IMR-90 (cell line): ENCODE results near the gene UCHL5. TPM values are rescaled to one million over a fixed set of nuclear protein-coding genes. Genes with fewer than 3 reads are reported as not detected.

Source experiments
- ATAC-seq: fragments of 200-7000 bp; cut with Tn5 transposase; 2 replicates; pipeline ENCODE4 v1.9.1; 2020; ENCODE audit warnings: low read depth, mild to moderate bottlenecking, moderate library complexity
- BruUV-seq: library from RNA; stranded (reverse); fragments of 400-500 nt; replicated peaks from 2 replicates; lab custom pipeline; 2021; lab: Mats Ljungman, UMichigan
- CTCF ChIA-PET: fragments of 300-600 bp; formaldehyde crosslinking; extraction: SDS; loops from one replicate; lab custom pipeline; 2021; ENCODE audit warnings: antibody characterized with exemption; lab: Yijun Ruan, JAX
- POLR2A ChIA-PET: fragments of 300-600 bp; sonication (Branson Sonifier 250); formaldehyde crosslinking; loops from one replicate; lab custom pipeline; 2022; ENCODE audit warnings: antibody characterized with exemption; ENCODE audit not compliant: unreplicated experiment; lab: Charles Lee
- DNase-seq: peaks from one replicate; pipeline ENCODE4 v3.0.0; 2013
- H2AFZ ChIP-seq: replicated peaks from 2 replicates; pipeline ENCODE3; 2013; ENCODE audit warnings: low read length, mild to moderate bottlenecking; ENCODE audit not compliant: poor library complexity
- H2AK5ac ChIP-seq: 2 replicates; pipeline ENCODE4 v1.6.1; 2013; ENCODE audit warnings: low read depth, low read length, inconsistent platforms
- H2AK9ac ChIP-seq: replicated peaks from 2 replicates; pipeline ENCODE3; 2013; ENCODE audit warnings: mild to moderate bottlenecking, low read depth, low read length, moderate library complexity; ENCODE audit not compliant: poor library complexity
- H2BK120ac ChIP-seq: 2 replicates; pipeline ENCODE4 v1.6.1; 2013; ENCODE audit warnings: low read depth, low read length, inconsistent platforms
- H2BK15ac ChIP-seq: 3 replicates; pipeline ENCODE4 v1.6.1; 2013; ENCODE audit warnings: low read depth, low read length, inconsistent platforms
- H2BK20ac ChIP-seq: 2 replicates; pipeline ENCODE4 v1.6.1; 2013; ENCODE audit warnings: low read depth, mild to moderate bottlenecking, inconsistent platforms, low read length, moderate library complexity
- H2BK5ac ChIP-seq: 2 replicates; pipeline ENCODE4 v1.6.1; 2013; ENCODE audit warnings: mild to moderate bottlenecking, low read depth, low read length, inconsistent platforms; ENCODE audit not compliant: poor library complexity, severe bottlenecking
- H3K14ac ChIP-seq: replicated peaks from 2 replicates; pipeline ENCODE4 v1.6.1; 2013; ENCODE audit warnings: low read depth, low read length, inconsistent platforms
- H3K18ac ChIP-seq: 2 replicates; pipeline ENCODE4 v1.6.1; 2013; ENCODE audit warnings: low read depth, low read length, control low read depth
- H3K23ac ChIP-seq: 2 replicates; pipeline ENCODE4 v1.6.1; 2013; ENCODE audit warnings: low read depth, low read length, inconsistent platforms
- H3K27ac ChIP-seq: 2 replicates; pipeline ENCODE4 v1.5.1; 2013; ENCODE audit warnings: mild to moderate bottlenecking, control low read depth, low read length; ENCODE audit not compliant: insufficient read depth
- H3K27me3 ChIP-seq: 2 replicates; pipeline ENCODE4 v1.6.1; 2013; ENCODE audit warnings: low read length; ENCODE audit not compliant: control insufficient read depth, insufficient read depth
- H3K36me3 ChIP-seq: 2 replicates; pipeline ENCODE4 v1.6.1; 2013; ENCODE audit warnings: low read length, mixed read lengths; ENCODE audit not compliant: control insufficient read depth, insufficient read depth
- H3K4ac ChIP-seq: 2 replicates; pipeline ENCODE4 v1.6.1; 2013; ENCODE audit warnings: low read depth, low read length, inconsistent platforms
- H3K4me1 ChIP-seq: 2 replicates; pipeline ENCODE4 v1.6.1; 2013; ENCODE audit warnings: low read length, mixed read lengths; ENCODE audit not compliant: control insufficient read depth, insufficient read depth
- H3K4me2 ChIP-seq: 2 replicates; pipeline ENCODE4 v1.6.1; 2013; ENCODE audit warnings: low read depth, mild to moderate bottlenecking, control low read depth, low read length, moderate library complexity
- H3K4me3 ChIP-seq: 2 replicates; pipeline ENCODE4 v1.5.1; 2013; ENCODE audit warnings: low read depth, mild to moderate bottlenecking, control low read depth, low read length, moderate library complexity; ENCODE audit not compliant: insufficient read depth
- H3K56ac ChIP-seq: 2 replicates; pipeline ENCODE4 v1.6.1; 2013; ENCODE audit warnings: low read length, inconsistent platforms; ENCODE audit not compliant: insufficient read depth; ENCODE audit errors: extremely low read depth
- H3K79me1 ChIP-seq, 2 experiments: 2 replicates each; pipeline ENCODE4 v1.6.1; 2013; ENCODE audit warnings: low read length in 2 of 2, inconsistent platforms in 1 of 2, low read depth in 1 of 2
- H3K9ac ChIP-seq: 2 replicates; pipeline ENCODE4 v1.6.1; 2013; ENCODE audit warnings: low read depth, low read length, control low read depth
- H3K9me1 ChIP-seq: 2 replicates; pipeline ENCODE4 v1.6.1; 2013; ENCODE audit warnings: low read length, inconsistent platforms; ENCODE audit not compliant: insufficient read depth
- H3K9me3 ChIP-seq: 2 replicates; pipeline ENCODE4 v1.6.1; 2013; ENCODE audit warnings: low read length; ENCODE audit not compliant: control insufficient read depth, insufficient read depth
- H4K20me1 ChIP-seq: 2 replicates; pipeline ENCODE4 v1.6.1; 2013; ENCODE audit warnings: low read length, inconsistent platforms; ENCODE audit not compliant: insufficient read depth
- H4K5ac ChIP-seq: 2 replicates; pipeline ENCODE4 v1.6.1; 2013; ENCODE audit warnings: mild to moderate bottlenecking, low read depth, low read length, control low read depth
- H4K8ac ChIP-seq, 2 experiments: 2 replicates each; pipeline ENCODE4 v1.6.1; 2013; ENCODE audit warnings: low read depth in 2 of 2, low read length in 2 of 2, control low read depth in 1 of 2, inconsistent platforms in 1 of 2
- H4K91ac ChIP-seq: 2 replicates; pipeline ENCODE4 v1.6.1; 2013; ENCODE audit warnings: low read depth, low read length, inconsistent platforms; ENCODE audit not compliant: insufficient read depth
- BHLHE40 ChIP-seq: fragments of 150-350 bp; IDR thresholded peaks from 2 replicates; pipeline ENCODE4 v1.6.1; 2016; ENCODE audit warnings: mild to moderate bottlenecking, low read depth, low read length
- CEBPB ChIP-seq: IDR thresholded peaks from 2 replicates; pipeline ENCODE4 v1.6.1; 2012; ENCODE audit warnings: low read depth, low read length, improper control_type of control experiment
- FOS ChIP-seq: fragments of 150-350 bp; IDR thresholded peaks from 2 replicates; pipeline ENCODE4 v1.6.1; 2016; ENCODE audit warnings: low read depth, low read length
- MAFK ChIP-seq: IDR thresholded peaks from 2 replicates; pipeline ENCODE4 v1.6.1; 2012; ENCODE audit warnings: low read depth, low read length, improper control_type of control experiment
- MAZ ChIP-seq: IDR thresholded peaks from 2 replicates; pipeline ENCODE4 v1.6.1; 2012; ENCODE audit warnings: low read depth, mild to moderate bottlenecking, low read length, improper control_type of control experiment, moderate library complexity, borderline replicate concordance
- MXI1 ChIP-seq: IDR thresholded peaks from 2 replicates; pipeline ENCODE4 v1.6.1; 2012; ENCODE audit warnings: low read depth, mild to moderate bottlenecking, low read length, moderate library complexity, borderline replicate concordance
- NFE2L2 ChIP-seq: fragments of 150-350 bp; IDR thresholded peaks from 2 replicates; pipeline ENCODE4 v1.6.1; 2016; ENCODE audit warnings: low read depth, mild to moderate bottlenecking, low read length
- RAD21 ChIP-seq: IDR thresholded peaks from 2 replicates; pipeline ENCODE4 v1.6.1; 2012; ENCODE audit warnings: low read length, improper control_type of control experiment
- RFX5 ChIP-seq: IDR thresholded peaks from 2 replicates; pipeline ENCODE4 v1.8.0; 2012; ENCODE audit warnings: low read depth, mild to moderate bottlenecking, low read length, moderate library complexity
- SMC3 ChIP-seq: fragments of 150-350 bp; IDR thresholded peaks from 2 replicates; pipeline ENCODE4 v1.6.1; 2016; ENCODE audit warnings: low read depth, mild to moderate bottlenecking, antibody characterized with exemption, low read length, moderate library complexity
- WGBS, 2 experiments: methylation state at CpG; one replicate each; pipeline versions ENCODE4 v1.1.5 to v1.1.7; 2013; ENCODE audit warnings: missing lambda C conversion rate in 2 of 2; ENCODE audit not compliant: insufficient read length in 1 of 2; ENCODE audit errors: extremely low coverage in 2 of 2; 5-methylcytosine and 5-hydroxymethylcytosine counted together
- dilution Hi-C: fragments of 300-500 bp; cut with HindIII; formaldehyde crosslinking; loops from one replicate; pipeline ENCODE4 v1.14.3; 2018; ENCODE audit warnings: low sequenced_read_pairs; ENCODE audit not compliant: unreplicated experiment
- in situ Hi-C: fragments of 300-500 bp; cut with MboI; formaldehyde crosslinking; loops from 3 replicates; pipeline ENCODE4 v1.14.3; 2019; ENCODE audit warnings: low sequenced_read_pairs, inconsistent platforms, mixed read lengths
- intact Hi-C: fragments of 100-400 bp; cut with micrococcal nuclease; formaldehyde crosslinking; loops from 2 replicates; pipeline ENCODE4 v1.10.0; 2022
- polyA plus RNA-seq, 3 experiments: library from polyadenylated mRNA; depleted of rRNA; stranded (reverse); fragments of >200 nt; gene quantifications; 2 replicates each; pipeline ENCODE4 v1.2.3, GENCODE V29; 2012; ENCODE audit warnings: low replicate concordance in 1 of 3
- total RNA-seq: library from RNA; depleted of rRNA; stranded (reverse); fragments of >200 nt; gene quantifications from 2 replicates; pipeline ENCODE4 v1.2.3, GENCODE V29; 2012
- TF ChIP-seq, protein P1 (sequence below): conservative IDR thresholded peaks from 2 replicates; pipeline ENCODE4 v1.5.1; 2012; ENCODE audit warnings: mild to moderate bottlenecking, low read depth, low read length, improper control_type of control experiment
- TF ChIP-seq, protein P2 (sequence below): fragments of 150-350 bp; IDR thresholded peaks from 2 replicates; pipeline ENCODE4 v1.6.1; 2016; ENCODE audit warnings: low read depth, mild to moderate bottlenecking, low read length, moderate library complexity, borderline replicate concordance
- TF ChIP-seq, protein P3 (sequence below): fragments of 150-350 bp; IDR thresholded peaks from 2 replicates; pipeline ENCODE4 v1.6.1; 2017; ENCODE audit warnings: mild to moderate bottlenecking, antibody characterized with exemption, low read length, low read depth

Gene UCHL5
- total and polyA plus RNA-seq, 2 of the 4 experiments (the other 2 are of a cell fraction), result 12.9 to 18.4 TPM

DNA sequence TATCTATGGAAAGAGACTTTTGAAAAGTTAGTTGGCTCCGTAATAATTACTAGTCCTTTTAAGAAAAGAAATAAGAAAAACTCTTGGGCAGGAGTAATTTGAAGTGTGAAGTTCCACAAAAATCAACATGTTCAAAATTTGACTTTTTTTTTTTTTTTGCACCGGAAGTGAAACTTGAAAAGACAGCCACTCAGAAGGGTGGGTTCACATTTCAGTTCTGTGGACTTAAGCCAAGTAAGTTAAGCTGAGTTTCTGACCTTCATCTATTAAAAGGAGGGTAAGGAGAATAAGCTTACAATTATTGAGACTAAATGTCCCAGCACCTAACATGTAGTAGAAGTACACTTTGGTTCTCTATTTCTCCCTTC, 11.2 kb upstream of the UCHL5 start:
- peaks cover 3% of the 10 kb centered on the region for H3K4me1 ChIP-seq
- intact Hi-C loops, result no loop called here
- H2AFZ ChIP-seq, result no peak overlapping the region
- ChIA-PET CTCF (interaction anchor here (0.6 kb wide), 1 partner anchor 90 kb away, joined by 5 read pairs; no protein-coding TSS in a partner anchor), POLR2A (no interaction called here)
- no peak overlapping the region for H4K5ac ChIP-seq
- no peak overlapping the region for H2BK15ac ChIP-seq
- H4K8ac ChIP-seq, result no peak overlapping the region
- no peak overlapping the region for H3K4ac ChIP-seq
- no peak overlapping the region for H3K9ac ChIP-seq
- no peak overlapping the region for H3K4me3 ChIP-seq
- no peak overlapping the region for H3K56ac ChIP-seq
- dilution Hi-C loops, result no loop called here
- H3K23ac ChIP-seq, result no peak overlapping the region
- DNase-seq, result no peak
- no CpG with 5 or more reads among the region's 2 CpGs for WGBS, 2 experiments
- peaks cover 7% of the 10 kb centered on the region; the same call in 1 of the 2 replicates for H4K20me1 ChIP-seq
- H2BK5ac ChIP-seq, result no peak overlapping the region
- peaks cover 2% of the 10 kb centered on the region; the same call in 1 of the 2 replicates for H3K9me1 ChIP-seq
- H3K14ac ChIP-seq, result no peak overlapping the region
- ATAC-seq, result no peak
- no peak overlapping the region for H3K18ac ChIP-seq
- no peak overlapping the region for H4K91ac ChIP-seq
- peaks cover 8% of the 10 kb centered on the region for H3K36me3 ChIP-seq
- no peaks in the 10 kb centered on the region for H3K27me3 ChIP-seq
- H2AK9ac ChIP-seq, result no peak overlapping the region
- H3K27ac ChIP-seq, result no peak overlapping the region
- no peak overlapping the region for H2BK120ac ChIP-seq
- TF ChIP-seq MAFK (no peak), NFE2L2 (no peak), FOS (no peak), RFX5 (no peak), CEBPB (no peak), BHLHE40 (no peak), MAZ (no peak), SMC3 (no peak), MXI1 (no peak), RAD21 (no peak)
- TF ChIP-seq, protein P1, sequence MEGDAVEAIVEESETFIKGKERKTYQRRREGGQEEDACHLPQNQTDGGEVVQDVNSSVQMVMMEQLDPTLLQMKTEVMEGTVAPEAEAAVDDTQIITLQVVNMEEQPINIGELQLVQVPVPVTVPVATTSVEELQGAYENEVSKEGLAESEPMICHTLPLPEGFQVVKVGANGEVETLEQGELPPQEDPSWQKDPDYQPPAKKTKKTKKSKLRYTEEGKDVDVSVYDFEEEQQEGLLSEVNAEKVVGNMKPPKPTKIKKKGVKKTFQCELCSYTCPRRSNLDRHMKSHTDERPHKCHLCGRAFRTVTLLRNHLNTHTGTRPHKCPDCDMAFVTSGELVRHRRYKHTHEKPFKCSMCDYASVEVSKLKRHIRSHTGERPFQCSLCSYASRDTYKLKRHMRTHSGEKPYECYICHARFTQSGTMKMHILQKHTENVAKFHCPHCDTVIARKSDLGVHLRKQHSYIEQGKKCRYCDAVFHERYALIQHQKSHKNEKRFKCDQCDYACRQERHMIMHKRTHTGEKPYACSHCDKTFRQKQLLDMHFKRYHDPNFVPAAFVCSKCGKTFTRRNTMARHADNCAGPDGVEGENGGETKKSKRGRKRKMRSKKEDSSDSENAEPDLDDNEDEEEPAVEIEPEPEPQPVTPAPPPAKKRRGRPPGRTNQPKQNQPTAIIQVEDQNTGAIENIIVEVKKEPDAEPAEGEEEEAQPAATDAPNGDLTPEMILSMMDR, result no peak
- TF ChIP-seq, protein P2, sequence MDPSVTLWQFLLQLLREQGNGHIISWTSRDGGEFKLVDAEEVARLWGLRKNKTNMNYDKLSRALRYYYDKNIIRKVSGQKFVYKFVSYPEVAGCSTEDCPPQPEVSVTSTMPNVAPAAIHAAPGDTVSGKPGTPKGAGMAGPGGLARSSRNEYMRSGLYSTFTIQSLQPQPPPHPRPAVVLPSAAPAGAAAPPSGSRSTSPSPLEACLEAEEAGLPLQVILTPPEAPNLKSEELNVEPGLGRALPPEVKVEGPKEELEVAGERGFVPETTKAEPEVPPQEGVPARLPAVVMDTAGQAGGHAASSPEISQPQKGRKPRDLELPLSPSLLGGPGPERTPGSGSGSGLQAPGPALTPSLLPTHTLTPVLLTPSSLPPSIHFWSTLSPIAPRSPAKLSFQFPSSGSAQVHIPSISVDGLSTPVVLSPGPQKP, result no peak
- TF ChIP-seq, protein P3, sequence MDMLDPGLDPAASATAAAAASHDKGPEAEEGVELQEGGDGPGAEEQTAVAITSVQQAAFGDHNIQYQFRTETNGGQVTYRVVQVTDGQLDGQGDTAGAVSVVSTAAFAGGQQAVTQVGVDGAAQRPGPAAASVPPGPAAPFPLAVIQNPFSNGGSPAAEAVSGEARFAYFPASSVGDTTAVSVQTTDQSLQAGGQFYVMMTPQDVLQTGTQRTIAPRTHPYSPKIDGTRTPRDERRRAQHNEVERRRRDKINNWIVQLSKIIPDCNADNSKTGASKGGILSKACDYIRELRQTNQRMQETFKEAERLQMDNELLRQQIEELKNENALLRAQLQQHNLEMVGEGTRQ, result no peak
- in situ Hi-C loops, result no loop called here
- H3K4me2 ChIP-seq, result no peak overlapping the region
- H2BK20ac ChIP-seq, result no peak overlapping the region
- BruUV-seq, result no TSS peak
- H3K79me1 ChIP-seq, result peaks cover 32 to 52% of the 10 kb centered on the region in 2 experiments
- H2AK5ac ChIP-seq, result no peak overlapping the region
- H3K9me3 ChIP-seq, result no peaks in the 10 kb centered on the region
